ENCODE data around the gene MCC.

Gene MCC

GRCh38 chr5:113267361-113267900, 220.8 kb downstream of the MCC start:
- DNase-seq = no peak

- no peak for DNase-seq
These were observed 221.4 kb downstream of the MCC start for GRCh38 chr5:113266913-113267227.

GRCh38 chr5:113266227-113266912, 221.9 kb downstream of the MCC start:
- no peak for DNase-seq

- DNase-seq = no peak
These were observed 223.1 kb downstream of the MCC start for GRCh38 chr5:113265190-113265589.

GRCh38 chr5:113264046-113264445, 224.2 kb downstream of the MCC start:
- DNase-seq = no peak

GRCh38 chr5:113263545-113263944, 224.7 kb downstream of the MCC start:
- DNase-seq = no peak

GRCh38 chr5:113262674-113263073, 225.6 kb downstream of the MCC start:
- no peak for DNase-seq

- DNase-seq = no peak
These were observed 229.2 kb downstream of the MCC start for GRCh38 chr5:113259034-113259433.

- DNase-seq = no peak
These were observed 230.7 kb downstream of the MCC start for GRCh38 chr5:113257545-113257944.

- no peak for DNase-seq
These were observed 231.4 kb downstream of the MCC start for GRCh38 chr5:113256671-113257452.

- DNase-seq = no peak
These were observed 232.5 kb downstream of the MCC start for GRCh38 chr5:113255579-113256386.

- DNase-seq = no peak
These were observed 233.1 kb downstream of the MCC start for GRCh38 chr5:113255105-113255504.

GRCh38 chr5:113253037-113253436, 235.2 kb downstream of the MCC start:
- DNase-seq = no peak

- DNase-seq = no peak
These were observed 236.2 kb downstream of the MCC start for GRCh38 chr5:113252066-113252465.

- no peak for DNase-seq
These were observed 237.8 kb downstream of the MCC start for GRCh38 chr5:113250341-113250953.

- no peak for DNase-seq
These were observed 239.0 kb downstream of the MCC start for GRCh38 chr5:113249206-113249605.

- DNase-seq = no peak
These were observed 241.8 kb downstream of the MCC start for GRCh38 chr5:113246361-113246870.

- peak; percentile 23 for DNase-seq
These were observed 242.6 kb downstream of the MCC start for GRCh38 chr5:113245427-113246225.

- DNase-seq = no peak
These were observed 243.3 kb downstream of the MCC start for GRCh38 chr5:113244966-113245365.

GRCh38 chr5:113243349-113243664, 244.9 kb downstream of the MCC start:
- no peak for DNase-seq

- DNase-seq = no peak
These were observed 245.5 kb downstream of the MCC start for GRCh38 chr5:113242481-113243348.
